ENCODE measurements around the gene POLR2H.

The POLR2H gene

GRCh38 chr3:184317201-184317600, 44.3 kb upstream of the POLR2H start:
- no peak for TF ChIP-seq CTCF (IDR thresholded peaks at IDR 0.05)
- Histone ChIP-seq H3K27ac (peak overlapping the region in 1 of 2 donors; percentile 27), H3K4me3 (peak overlapping the region; percentile 79)
- DNase-seq (ENCODE audit: low spot score) = no peak

- Histone ChIP-seq H3K27ac (peak overlapping the region; percentile 83 to 96), H3K4me3 (peak overlapping the region; percentile 67)
- no peak for TF ChIP-seq CTCF (IDR thresholded peaks at IDR 0.05)
- peak; percentile 98 for DNase-seq (ENCODE audit: low spot score)
Observed at GRCh38 chr3:184320104-184320445, 41.4 kb upstream of the POLR2H start.

GRCh38 chr3:184321666-184322065, 39.8 kb upstream of the POLR2H start:
- no peak for DNase-seq (ENCODE audit: low spot score)
- no peak for TF ChIP-seq CTCF (IDR thresholded peaks at IDR 0.05)
- Histone ChIP-seq H3K4me3 (no peak overlapping the region), H3K27ac (peak overlapping the region in 1 of 2 donors; percentile 96)

GRCh38 chr3:184322731-184323487, 38.6 kb upstream of the POLR2H start:
- H3K27ac ChIP-seq = peak overlapping the region in 1 of 2 donors; percentile 96
- no peak overlapping the region for H3K4me3 ChIP-seq

GRCh38 chr3:184323696-184324095, 37.8 kb upstream of the POLR2H start:
- no peak for TF ChIP-seq CTCF (IDR thresholded peaks at IDR 0.05)
- DNase-seq (ENCODE audit: low spot score) = no peak
- peak overlapping the region in 1 of 2 donors; percentile 78 for H3K27ac ChIP-seq
- no peak overlapping the region for H3K4me3 ChIP-seq

More at GRCh38 chr3:184322731-184323487, 38.6 kb upstream of the POLR2H start:
- no peak for DNase-seq (ENCODE audit: low spot score)
- no peak for TF ChIP-seq CTCF (IDR thresholded peaks at IDR 0.05)

- Histone ChIP-seq H3K4me3 (no peak overlapping the region), H3K27ac (no peak overlapping the region)
- no peak for TF ChIP-seq CTCF (IDR thresholded peaks at IDR 0.05)
- DNase-seq (ENCODE audit: low spot score) = no peak
Observed at GRCh38 chr3:184325269-184325668, 36.2 kb upstream of the POLR2H start.

GRCh38 chr3:184325715-184326369, 35.7 kb upstream of the POLR2H start:
- TF ChIP-seq CTCF (IDR thresholded peaks at IDR 0.05) = no peak
- no peak overlapping the region for H3K27ac ChIP-seq
- DNase-seq (ENCODE audit: low spot score) = no peak
- no peak overlapping the region for H3K4me3 ChIP-seq

Data from coronary artery (tissue), 2 donors.